Measurements from ENCODE around the gene UBE2E2.

The UBE2E2 gene

GRCh38 chr3:23633261-23633960 lies 430.3 kb downstream of the UBE2E2 start:
- H3K27me3 ChIP-seq (ENCODE audit: insufficient read depth, insufficient read length), result no peaks in the 10 kb centered on the region
- TF ChIP-seq SUZ12 (IDR thresholded peaks at IDR 0.05; ENCODE audit: extremely low read depth, insufficient read depth, insufficient read length) (no peak), ZNF274 (IDR thresholded peaks at IDR 0.05; ENCODE audit: low read depth, low read length) (no peak), YY1 (IDR thresholded peaks at IDR 0.05; ENCODE audit: insufficient read depth, insufficient read length) (no peak)
- H3K36me3 ChIP-seq (ENCODE audit: insufficient read depth, insufficient read length, low read length), result no peaks in the 10 kb centered on the region
- H3K9me3 ChIP-seq (ENCODE audit: insufficient read depth, low read length), result no peaks in the 10 kb centered on the region
- no peaks in the 10 kb centered on the region for H3K4me1 ChIP-seq (ENCODE audit: insufficient read depth, insufficient read length)
- DNase-seq (ENCODE audit: low read depth, low spot score), result no peak
- no peak overlapping the region for H3K4me3 ChIP-seq (ENCODE audit: insufficient read length, low read depth)
- no peak overlapping the region for H3K9ac ChIP-seq (ENCODE audit: insufficient read length, low read depth)

GRCh38 chr3:23637339-23637738 lies 434.2 kb downstream of the UBE2E2 start:
- Histone ChIP-seq H3K4me1 (ENCODE audit: insufficient read depth, insufficient read length) (no peaks in the 10 kb centered on the region), H3K27me3 (ENCODE audit: insufficient read depth, insufficient read length) (no peaks in the 10 kb centered on the region), H3K36me3 (ENCODE audit: insufficient read depth, insufficient read length, low read length) (no peaks in the 10 kb centered on the region), H3K4me3 (ENCODE audit: insufficient read length, low read depth) (no peak overlapping the region), H3K9me3 (ENCODE audit: insufficient read depth, low read length) (no peaks in the 10 kb centered on the region), H3K9ac (ENCODE audit: insufficient read length, low read depth) (no peak overlapping the region)
- DNase-seq (ENCODE audit: low read depth, low spot score), result no peak
- no peak for TF ChIP-seq ZNF274 (IDR thresholded peaks at IDR 0.05; ENCODE audit: low read depth, low read length)
- no peak for TF ChIP-seq YY1 (IDR thresholded peaks at IDR 0.05; ENCODE audit: insufficient read depth, insufficient read length)
- TF ChIP-seq SUZ12 (IDR thresholded peaks at IDR 0.05; ENCODE audit: extremely low read depth, insufficient read depth, insufficient read length), result no peak

- DNase-seq (ENCODE audit: low read depth, low spot score), result no peak
- H3K4me1 ChIP-seq (ENCODE audit: insufficient read depth, insufficient read length), result no peaks in the 10 kb centered on the region
These were observed 437.5 kb downstream of the UBE2E2 start for GRCh38 chr3:23640471-23641146.

More at GRCh38 chr3:23640471-23641146, 437.5 kb downstream of the UBE2E2 start:
- H3K9me3 ChIP-seq (ENCODE audit: insufficient read depth, low read length), result no peaks in the 10 kb centered on the region
- H3K4me3 ChIP-seq (ENCODE audit: insufficient read length, low read depth), result no peak overlapping the region
- H3K27me3 ChIP-seq (ENCODE audit: insufficient read depth, insufficient read length), result no peaks in the 10 kb centered on the region
- no peaks in the 10 kb centered on the region for H3K36me3 ChIP-seq (ENCODE audit: insufficient read depth, insufficient read length, low read length)
- H3K9ac ChIP-seq (ENCODE audit: insufficient read length, low read depth), result no peak overlapping the region
- TF ChIP-seq SUZ12 (IDR thresholded peaks at IDR 0.05; ENCODE audit: extremely low read depth, insufficient read depth, insufficient read length) (no peak), YY1 (IDR thresholded peaks at IDR 0.05; ENCODE audit: insufficient read depth, insufficient read length) (no peak), ZNF274 (IDR thresholded peaks at IDR 0.05; ENCODE audit: low read depth, low read length) (no peak)

Measured in NT2/D1 (cell line).